Stimulated activated CD4-positive, alpha-beta T cell treated with anti-CD3 and anti-CD28 coated beads, Interleukin-2, amount 100 ng/mL, for 48 hours (primary cell): ENCODE results near the gene NEK8.
"Not testable (repeated sequence)": the region's sequence is repeated elsewhere in the genome, so short reads cannot be mapped to it uniquely, and the experiment has no call there.

Experiments
- DNase-seq, 2 donors: peaks; one replicate each; pipeline ENCODE4 v3.0.0-alpha.2; 2020

The NEK8 gene

GRCh38 chr17:28725660-28726225 is 2.8 kb upstream of the NEK8 start:
- peak; percentile 64 to 67 for DNase-seq

GRCh38 chr17:28726226-28726626 is 2.4 kb upstream of the NEK8 start, which contains the start of gene TLCD1:
TSS of gene TLCD1 (minus strand) at chr17:28726233. CDS start at chr17:28726097, 136 bp downstream.
- peak; percentile 65 to 72 for DNase-seq

- peak; percentile 95 to 97 for DNase-seq
Observed at GRCh38 chr17:28726627-28727491, 1.7 kb upstream of the NEK8 start.

GRCh38 chr17:28729950-28730330 is 1.4 kb downstream of the NEK8 start:
- no peak for DNase-seq

- no peak for DNase-seq
Observed at GRCh38 chr17:28733346-28733745, 4.8 kb downstream of the NEK8 start.

- DNase-seq = no peak
Observed at GRCh38 chr17:28734712-28735241, 6.2 kb downstream of the NEK8 start.

GRCh38 chr17:28735242-28735722 is 6.7 kb downstream of the NEK8 start:
- no peak for DNase-seq

GRCh38 chr17:28735913-28736769 is 7.6 kb downstream of the NEK8 start:
- not testable (repeated sequence) for DNase-seq

GRCh38 chr17:28737316-28737715 is 8.7 kb downstream of the NEK8 start:
- DNase-seq = no peak

- DNase-seq = no peak
Observed at GRCh38 chr17:28737770-28738679, 9.4 kb downstream of the NEK8 start.

GRCh38 chr17:28738680-28739384 is 10.2 kb downstream of the NEK8 start:
- no peak for DNase-seq

GRCh38 chr17:28740406-28741357 is 12.1 kb downstream of the NEK8 start:
- no peak for DNase-seq

- no peak for DNase-seq
Observed at GRCh38 chr17:28741358-28742349, 13.1 kb downstream of the NEK8 start.

GRCh38 chr17:28743243-28744103 is 14.9 kb downstream of the NEK8 start, which contains the start of gene TRAF4:
TSS of gene TRAF4 (plus strand) at chr17:28744011. CDS start at chr17:28744113, 102 bp downstream.
- DNase-seq = peak; percentile 76 to 78

- DNase-seq = peak; percentile 67 to 68
Observed at GRCh38 chr17:28744104-28744971, 15.8 kb downstream of the NEK8 start.
